Activated naive CD4-positive, alpha-beta T cell treated with anti-CD3 and anti-CD28 coated beads, Interleukin-2, amount 50 U/mL, for 72 hours (primary cell): ENCODE results near the gene GSC. TPM values are rescaled to one million over a fixed set of nuclear protein-coding genes. Genes with fewer than 3 reads are reported as not detected.
"Not testable (repeated sequence)": the region's sequence is repeated elsewhere in the genome, so short reads cannot be mapped to it uniquely, and the experiment has no call there.

Experiments used
- ATAC-seq, 2 donors: fragments of 150-1000 bp; cut with Tn5 transposase; 2 replicates each; pipeline ENCODE4 v1.10.0; 2021; ENCODE audit warnings: mild to moderate bottlenecking in 2 of 2, moderate library complexity in 2 of 2
- DNase-seq, 2 donors: peaks; one replicate each; pipeline ENCODE4 v3.0.0; 2021 to 2022; ENCODE audit warnings: low spot score in 2 of 2
- H3K27ac Mint-ChIP-seq, 2 donors: one replicate each; pipeline ENCODE4 v1.8.0; 2022; ENCODE audit warnings: mild to moderate bottlenecking in 2 of 2, mixed read lengths in 2 of 2
- H3K36me3 Mint-ChIP-seq, 2 donors: one replicate each; pipeline ENCODE4 v1.8.0; 2022; ENCODE audit warnings: mixed read lengths in 2 of 2
- H3K9me3 Mint-ChIP-seq, 2 donors: one replicate each; pipeline ENCODE4 v1.8.0; 2022; ENCODE audit warnings: mixed read lengths in 2 of 2
- total RNA-seq, 2 donors: library from RNA; stranded (reverse); gene quantifications; one replicate each; pipeline ENCODE4 v1.2.3, GENCODE V29; 2022

The GSC gene
- total RNA-seq, 2 donors from 2014 or later, result not detected

DNA sequence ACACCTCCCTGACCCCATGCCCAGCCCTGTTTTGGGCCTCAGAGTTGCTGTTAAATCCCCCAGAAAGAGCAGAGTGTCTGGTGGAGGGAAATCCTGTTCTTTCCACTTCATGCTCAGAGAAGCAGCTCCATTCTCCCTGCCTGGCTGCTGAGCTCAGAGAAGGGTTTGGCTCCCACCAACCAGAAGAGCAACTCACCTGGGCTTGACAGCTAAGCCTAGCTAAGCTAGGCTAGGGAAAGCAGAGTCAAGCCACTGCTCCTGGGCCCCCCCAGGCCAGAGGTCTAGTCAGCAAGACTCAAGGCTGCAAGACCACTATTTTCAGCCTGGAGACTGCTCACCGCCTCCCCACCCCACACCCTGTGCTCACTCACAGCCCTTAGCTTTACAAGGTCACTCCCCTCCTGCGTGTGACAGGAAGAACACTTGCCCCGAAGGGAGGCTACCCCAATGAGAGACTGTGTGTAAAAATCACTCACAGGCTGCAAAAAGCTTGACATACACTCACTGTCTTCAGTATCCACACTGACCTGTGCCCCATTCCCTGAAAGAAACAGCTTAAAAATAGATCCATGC is 13.5 kb downstream of the GSC start:
- no peaks in the 10 kb centered on the region for H3K36me3 Mint-ChIP-seq
- ATAC-seq, result no peak

DNA sequence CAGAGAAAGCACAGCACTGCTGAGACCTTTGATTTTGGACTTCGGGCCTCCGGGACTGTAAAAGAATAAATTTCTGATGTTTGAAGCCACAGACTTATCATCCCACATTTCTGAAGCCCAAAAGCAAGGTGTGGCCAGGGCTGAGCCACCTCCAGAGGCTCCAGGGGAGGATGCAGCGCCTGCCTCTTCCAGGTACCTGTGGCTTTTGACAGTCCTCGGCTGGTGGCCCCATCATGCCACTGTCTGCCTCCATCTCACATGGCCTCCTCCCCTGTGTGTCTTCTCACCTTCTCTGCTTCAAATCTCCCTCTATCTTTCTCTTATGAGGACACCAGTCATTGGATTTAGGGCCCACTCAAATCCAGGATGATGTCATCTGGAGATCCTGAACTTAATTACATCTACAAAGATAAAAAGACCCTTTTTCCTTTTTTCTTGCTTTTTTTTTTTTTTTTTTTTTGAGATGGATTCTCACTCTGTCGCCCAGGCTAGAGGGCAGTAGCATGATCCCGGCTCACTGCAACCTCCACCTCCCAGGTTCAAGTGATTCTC is 15.4 kb downstream of the GSC start:
- H3K27ac Mint-ChIP-seq, result no peak overlapping the region
- DNase-seq (no peak), ATAC-seq (no peak)
- H3K9me3 Mint-ChIP-seq, result no peaks in the 10 kb centered on the region
- H3K36me3 Mint-ChIP-seq, result no peaks in the 10 kb centered on the region

More for the DNA sequence above, 13.5 kb downstream of the GSC start:
- peak overlapping the region in 1 of 2 donors; percentile 36 for H3K27ac Mint-ChIP-seq
- no peak for DNase-seq
- no peaks in the 10 kb centered on the region for H3K9me3 Mint-ChIP-seq

DNA sequence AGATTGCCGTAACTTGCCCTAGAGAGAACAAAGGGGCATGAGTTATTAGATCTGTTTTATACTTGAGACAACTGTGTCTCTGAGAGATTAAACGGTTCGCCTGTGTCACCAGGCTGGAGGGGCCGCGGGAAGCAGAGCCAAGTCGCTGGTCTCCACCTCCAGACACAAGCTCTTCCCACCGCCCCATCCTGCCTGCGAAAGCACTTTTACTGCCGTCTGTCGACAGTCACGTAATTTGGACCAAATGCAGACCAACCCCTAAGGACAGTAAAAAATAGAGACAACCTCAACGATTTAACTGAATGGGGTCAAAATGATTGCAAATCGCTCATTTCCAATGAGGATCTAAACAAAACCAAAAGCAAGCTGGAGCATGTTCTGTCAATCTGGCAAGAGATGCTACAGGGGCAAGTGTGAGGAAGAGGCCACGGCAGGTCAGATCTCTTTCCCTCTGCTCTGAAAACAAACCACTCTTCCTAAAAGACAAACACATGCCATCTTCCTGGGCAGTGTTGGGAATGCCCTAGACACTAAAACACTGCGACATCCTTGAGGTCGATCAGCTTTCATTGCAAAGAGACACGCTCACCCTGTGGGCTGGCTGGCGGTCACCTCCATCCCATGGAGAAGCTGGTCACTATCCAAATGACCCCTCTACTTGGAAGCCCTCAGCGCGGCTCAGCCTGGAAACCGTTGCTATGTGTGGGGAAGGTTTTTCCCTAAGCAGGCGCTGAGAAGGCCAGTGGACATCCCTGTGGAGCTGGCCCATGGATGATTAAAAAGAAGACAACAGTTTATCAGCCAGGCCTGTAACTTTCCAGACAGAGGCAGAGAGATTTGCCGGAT is 17.1 kb downstream of the GSC start:
- Mint-ChIP-seq H3K36me3 (no peaks in the 10 kb centered on the region), H3K27ac (no peak overlapping the region), H3K9me3 (no peaks in the 10 kb centered on the region)
- DNase-seq, result no peak
- ATAC-seq, result no peak

DNA sequence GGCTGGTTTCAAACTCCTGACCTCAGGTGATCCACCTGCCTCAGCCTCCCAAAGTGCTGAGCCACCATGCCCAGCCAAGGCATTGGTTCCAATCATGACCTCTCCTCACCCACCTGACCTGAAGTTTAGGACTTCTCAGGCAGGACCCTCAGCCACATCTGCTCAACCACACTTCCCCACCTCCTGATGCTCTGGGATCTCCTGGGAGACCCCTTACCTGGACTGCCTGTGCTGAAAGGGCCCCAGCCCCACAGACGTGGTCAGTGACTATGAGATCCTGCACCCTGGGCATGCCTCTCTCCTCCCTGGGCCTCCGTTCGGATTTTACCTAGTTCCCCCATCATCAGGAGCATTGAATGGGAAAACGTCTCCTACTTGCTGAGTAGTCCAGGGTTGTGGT is 18.0 kb downstream of the GSC start:
- DNase-seq (no peak), ATAC-seq (no peak)
- H3K36me3 Mint-ChIP-seq, result no peaks in the 10 kb centered on the region
- no peaks in the 10 kb centered on the region for H3K9me3 Mint-ChIP-seq
- no peak overlapping the region for H3K27ac Mint-ChIP-seq

DNA sequence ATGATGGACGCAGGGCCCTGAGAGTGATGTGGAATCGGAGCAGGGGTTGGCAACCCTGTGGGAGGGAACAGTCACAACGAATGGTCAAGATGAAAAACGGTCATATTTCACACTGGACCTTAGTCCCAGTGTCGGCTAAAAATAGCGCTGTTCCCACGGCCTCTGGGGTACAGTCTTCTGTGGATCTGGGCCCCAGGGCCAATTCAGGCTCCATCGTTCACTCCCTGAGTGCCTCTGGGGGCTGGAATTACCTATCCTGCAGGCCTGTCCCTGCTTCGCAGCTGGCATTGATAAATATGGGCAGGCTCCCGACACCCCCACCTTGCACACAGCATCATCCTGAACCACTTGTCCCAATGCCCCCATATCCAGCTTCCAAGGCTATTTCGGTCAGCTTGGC is 18.6 kb downstream of the GSC start:
- no peaks in the 10 kb centered on the region for H3K36me3 Mint-ChIP-seq
- no peak overlapping the region for H3K27ac Mint-ChIP-seq
- H3K9me3 Mint-ChIP-seq, result no peaks in the 10 kb centered on the region
- no peak for ATAC-seq
- DNase-seq, result no peak

- no peaks in the 10 kb centered on the region for H3K9me3 Mint-ChIP-seq
- no peak for ATAC-seq
- no peak for DNase-seq
- no peak overlapping the region for H3K27ac Mint-ChIP-seq
- H3K36me3 Mint-ChIP-seq, result no peaks in the 10 kb centered on the region
These were observed 19.5 kb downstream of the GSC start for GRCh38 chr14:94750371-94750770.

GRCh38 chr14:94748667-94749347 is 21.1 kb downstream of the GSC start:
- H3K9me3 Mint-ChIP-seq, result no peaks in the 10 kb centered on the region
- H3K27ac Mint-ChIP-seq, result no peak overlapping the region
- ATAC-seq (peak in 1 of 2 donors; percentile 53), DNase-seq (no peak)
- H3K36me3 Mint-ChIP-seq, result no peaks in the 10 kb centered on the region

DNA sequence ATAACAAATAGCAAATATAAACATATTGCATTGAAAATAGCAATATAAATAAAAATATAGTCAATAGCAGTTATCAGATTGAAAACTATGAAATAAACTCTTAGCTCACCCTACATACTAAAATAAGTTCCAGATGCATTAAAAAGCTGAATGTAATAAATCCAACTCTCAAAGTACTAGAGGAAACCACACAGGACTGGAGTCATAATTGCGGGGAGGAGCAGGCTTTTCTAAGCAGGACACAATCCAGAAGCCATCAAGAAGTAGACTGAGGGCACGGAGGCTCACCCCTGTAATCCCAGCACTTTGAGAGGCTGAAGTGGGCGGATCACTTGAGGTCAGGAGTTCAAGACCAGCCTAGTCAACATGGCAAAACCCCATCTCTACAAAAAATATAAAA is 22.2 kb downstream of the GSC start:
- H3K9me3 Mint-ChIP-seq, result no peaks in the 10 kb centered on the region
- H3K27ac Mint-ChIP-seq, result no peak overlapping the region
- H3K36me3 Mint-ChIP-seq, result no peaks in the 10 kb centered on the region
- ATAC-seq (no peak), DNase-seq (no peak)

- not testable (repeated sequence) for ATAC-seq, H3K27ac Mint-ChIP-seq, H3K9me3 Mint-ChIP-seq, H3K36me3 Mint-ChIP-seq, DNase-seq
These were observed 22.8 kb downstream of the GSC start for GRCh38 chr14:94747153-94747552.

- no peak for ATAC-seq
- H3K27ac Mint-ChIP-seq, result no peak overlapping the region
- H3K36me3 Mint-ChIP-seq, result no peaks in the 10 kb centered on the region
- DNase-seq, result no peak
- H3K9me3 Mint-ChIP-seq, result no peaks in the 10 kb centered on the region
These were observed 23.8 kb downstream of the GSC start for GRCh38 chr14:94746131-94746530.

- Mint-ChIP-seq H3K9me3 (no peaks in the 10 kb centered on the region), H3K36me3 (no peaks in the 10 kb centered on the region), H3K27ac (no peak overlapping the region)
- ATAC-seq (no peak), DNase-seq (no peak)
These were observed 31.2 kb downstream of the GSC start for GRCh38 chr14:94738751-94739150.

GRCh38 chr14:94738097-94738496 is 31.8 kb downstream of the GSC start:
- no peak overlapping the region for H3K27ac Mint-ChIP-seq
- no peaks in the 10 kb centered on the region for H3K36me3 Mint-ChIP-seq
- DNase-seq (no peak), ATAC-seq (no peak)
- H3K9me3 Mint-ChIP-seq, result no peaks in the 10 kb centered on the region

DNA sequence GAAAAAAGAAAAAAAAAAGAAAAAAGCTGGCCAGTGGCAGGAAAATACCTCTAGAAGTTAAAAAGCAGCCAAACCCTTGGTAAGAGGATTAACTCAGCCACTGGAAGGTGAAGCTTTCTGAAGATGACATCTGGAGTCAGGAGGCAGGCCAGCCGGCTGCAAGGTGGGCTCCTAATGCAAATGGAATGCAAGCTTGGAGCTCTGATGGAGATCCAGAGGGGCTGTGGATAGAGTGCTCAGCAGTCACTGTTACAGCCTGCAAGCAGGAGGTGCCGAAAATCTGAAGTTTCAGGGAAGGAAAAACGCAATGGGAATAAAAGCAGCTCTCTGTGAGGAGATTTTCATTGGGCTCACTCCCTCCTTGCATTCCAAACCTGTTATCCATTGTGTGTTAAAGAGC is 41.0 kb downstream of the GSC start:
- ATAC-seq, result no peak
- DNase-seq, result no peak
- H3K27ac Mint-ChIP-seq, result no peak overlapping the region

GRCh38 chr14:94728440-94728839 is 41.5 kb downstream of the GSC start:
- not testable (repeated sequence) for H3K27ac Mint-ChIP-seq, ATAC-seq, DNase-seq, H3K36me3 Mint-ChIP-seq, H3K9me3 Mint-ChIP-seq

More for the DNA sequence above, 41.0 kb downstream of the GSC start:
- Mint-ChIP-seq H3K9me3 (no peaks in the 10 kb centered on the region), H3K36me3 (no peaks in the 10 kb centered on the region)

GRCh38 chr14:94726649-94727048 is 43.3 kb downstream of the GSC start:
- not testable (repeated sequence) for DNase-seq, H3K9me3 Mint-ChIP-seq, H3K27ac Mint-ChIP-seq, H3K36me3 Mint-ChIP-seq, ATAC-seq

- H3K9me3 Mint-ChIP-seq, result no peaks in the 10 kb centered on the region
- no peak for ATAC-seq
- H3K36me3 Mint-ChIP-seq, result no peaks in the 10 kb centered on the region
These were observed 44.9 kb downstream of the GSC start for GRCh38 chr14:94724993-94725392.

DNA sequence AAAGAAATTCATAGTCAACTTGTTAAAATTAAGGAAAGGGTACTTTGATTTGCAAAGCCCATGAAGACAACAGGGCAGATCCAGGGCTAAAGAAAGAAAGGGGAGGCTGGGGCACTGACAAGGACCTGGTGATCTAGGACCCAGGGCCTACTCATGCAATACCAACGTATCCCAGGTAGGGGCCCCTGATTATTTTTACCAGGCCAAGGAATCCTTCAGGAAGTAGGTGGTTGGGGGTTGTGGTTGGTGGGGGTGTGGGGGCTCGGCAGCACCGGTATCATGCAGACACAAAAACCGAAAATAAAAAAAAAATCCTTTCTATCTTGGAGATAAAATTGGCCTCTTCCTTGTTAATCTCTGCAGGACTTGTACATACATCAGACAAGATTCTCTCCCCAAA is 47.5 kb downstream of the GSC start:
- DNase-seq, result no peak
- no peak for ATAC-seq
- Mint-ChIP-seq H3K27ac (no peak overlapping the region), H3K36me3 (no peaks in the 10 kb centered on the region), H3K9me3 (no peaks in the 10 kb centered on the region)

More at GRCh38 chr14:94724993-94725392, 44.9 kb downstream of the GSC start:
- H3K27ac Mint-ChIP-seq, result no peak overlapping the region
- DNase-seq, result no peak
